ENCODE measurements around the gene RALGAPB.

Gene RALGAPB

DNA sequence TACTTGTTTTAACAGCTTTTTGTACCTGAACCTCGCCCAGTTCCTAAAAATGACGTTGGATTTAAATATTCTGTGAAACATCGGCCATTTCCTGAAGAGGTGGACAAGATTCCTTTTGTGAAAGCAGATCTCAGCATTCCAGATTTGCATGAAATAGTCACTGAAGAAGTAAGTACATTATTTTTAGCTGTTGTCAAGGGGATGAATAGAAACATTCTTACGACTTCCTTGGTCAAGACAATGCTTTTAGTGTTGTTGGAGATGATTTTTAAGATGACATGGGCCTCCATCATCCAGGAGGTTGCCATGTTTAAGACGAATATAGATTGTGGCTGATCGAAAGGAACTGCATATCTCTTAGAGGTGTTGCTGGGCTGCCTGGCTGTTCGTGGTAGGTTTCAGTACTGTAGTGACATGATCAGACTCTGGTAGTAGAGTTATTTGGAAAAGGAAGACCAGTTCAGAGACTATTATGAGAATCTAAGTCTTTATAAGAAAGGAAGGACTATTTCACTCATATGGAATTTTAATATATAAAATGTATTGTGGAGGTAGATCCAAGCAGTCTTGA, 78.5 kb downstream of the RALGAPB start:
- FAIRE-seq: no peak

DNA sequence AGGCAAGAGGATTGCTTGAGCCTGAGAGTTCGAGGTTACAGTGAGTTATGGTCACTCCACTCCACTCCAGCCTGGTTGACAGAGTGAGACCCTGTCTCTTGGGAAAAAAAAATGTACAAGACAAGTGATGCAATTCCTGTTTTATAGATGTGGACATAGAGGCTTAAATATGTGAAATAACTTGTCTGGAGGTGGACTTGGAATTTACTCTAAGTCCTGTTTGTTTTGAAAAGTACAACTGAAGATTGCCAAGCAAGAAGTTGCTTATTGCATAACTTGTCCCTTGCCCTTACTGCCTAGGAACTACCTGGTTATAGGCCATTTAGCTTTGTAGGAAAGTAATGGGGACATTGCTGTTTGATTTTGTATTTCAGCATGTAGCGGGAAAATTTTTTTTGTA, 82.3 kb downstream of the RALGAPB start:
- no peak for FAIRE-seq

DNA sequence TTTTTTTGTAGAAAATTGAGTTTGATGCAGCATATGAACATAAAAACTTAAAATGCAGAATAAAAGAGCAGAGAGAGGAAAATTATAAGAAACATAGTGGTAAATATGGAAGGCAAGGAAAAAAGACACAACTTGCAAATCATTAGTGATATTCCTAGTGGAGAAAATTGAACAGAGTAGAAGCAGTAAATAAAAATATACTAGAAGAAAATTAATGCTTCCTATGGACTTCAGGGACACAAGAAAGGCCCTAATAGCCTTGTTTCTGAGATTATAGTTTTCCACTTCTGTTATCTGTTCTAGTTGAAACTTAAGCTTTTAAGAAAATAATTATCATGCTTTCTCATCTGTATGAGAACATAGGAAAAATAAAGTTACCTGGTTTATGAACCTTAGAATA, 82.8 kb downstream of the RALGAPB start:
- no peak for FAIRE-seq

DNA sequence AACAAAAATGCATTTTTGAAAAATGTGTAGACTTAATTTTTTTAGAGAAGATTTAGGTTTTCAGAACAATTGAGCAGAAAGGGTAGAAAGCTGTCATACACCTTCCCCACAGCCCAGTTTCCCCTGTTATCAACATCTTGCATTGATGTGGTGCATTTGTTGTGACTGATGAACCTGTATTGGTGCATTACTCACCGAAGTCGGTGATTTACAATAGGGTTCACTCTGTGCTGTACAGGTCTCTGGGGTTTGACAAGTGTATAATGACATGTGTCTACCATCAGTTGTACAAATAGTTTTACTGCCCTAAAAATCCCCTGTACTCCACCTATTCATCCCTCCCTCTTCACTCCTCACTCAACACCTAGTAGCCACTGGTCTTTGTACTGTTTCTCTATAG, 84.5 kb downstream of the RALGAPB start:
- FAIRE-seq: no peak

DNA sequence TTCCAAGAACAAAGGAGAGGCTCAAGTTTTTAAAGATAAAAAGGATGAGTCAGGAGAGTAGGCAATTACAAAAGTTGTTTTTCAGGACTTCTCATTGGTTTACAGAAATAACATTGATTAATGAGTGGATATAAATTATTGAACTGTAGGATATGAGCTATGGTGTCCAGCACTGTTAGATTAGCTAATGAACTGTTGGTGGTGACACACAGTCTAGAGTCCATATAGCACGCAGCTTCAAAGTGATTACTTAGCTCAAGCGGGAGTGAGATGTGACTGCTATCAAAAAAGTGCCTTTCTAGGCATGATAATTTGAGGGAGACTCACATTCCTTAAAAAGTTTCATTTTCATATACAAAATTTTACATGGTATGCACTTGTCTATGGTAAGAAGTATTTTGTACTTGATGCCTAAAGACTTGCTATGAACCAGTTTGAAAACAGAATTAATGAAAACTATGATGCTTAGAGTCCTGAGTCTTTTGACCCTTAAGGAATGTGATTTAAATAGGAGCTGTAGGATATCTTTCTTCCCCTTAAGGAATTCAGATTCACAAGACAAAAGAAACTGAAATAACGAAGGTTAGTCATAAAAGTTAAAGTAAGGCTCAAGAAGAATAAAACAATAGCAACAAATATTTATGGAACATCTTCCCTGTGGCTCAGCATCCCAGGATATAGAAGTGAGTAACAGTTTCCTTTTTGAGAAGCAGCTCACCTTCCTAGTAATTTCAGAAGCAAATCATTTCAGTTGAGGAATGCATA, 86.1 kb downstream of the RALGAPB start:
- no peak for FAIRE-seq

DNA sequence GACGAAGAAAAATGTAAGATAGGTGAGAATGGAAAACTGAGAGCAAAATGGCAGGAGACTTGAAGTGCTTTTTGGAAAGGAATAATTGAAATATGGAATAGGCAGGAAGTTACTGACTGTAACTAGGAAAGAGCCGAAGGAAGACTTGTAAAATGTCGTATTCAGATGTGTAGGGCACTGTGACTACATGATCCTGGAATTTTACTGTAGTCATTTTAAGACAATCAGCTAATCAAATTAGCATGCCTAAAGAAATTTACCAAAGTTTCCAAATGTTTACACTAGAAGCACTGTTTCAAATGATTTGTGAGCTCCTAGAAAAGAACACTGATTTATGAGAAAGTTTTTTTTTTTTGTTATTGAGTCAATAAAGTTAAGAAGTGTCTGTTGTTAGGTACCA, 87.1 kb downstream of the RALGAPB start:
- no peak for FAIRE-seq

DNA sequence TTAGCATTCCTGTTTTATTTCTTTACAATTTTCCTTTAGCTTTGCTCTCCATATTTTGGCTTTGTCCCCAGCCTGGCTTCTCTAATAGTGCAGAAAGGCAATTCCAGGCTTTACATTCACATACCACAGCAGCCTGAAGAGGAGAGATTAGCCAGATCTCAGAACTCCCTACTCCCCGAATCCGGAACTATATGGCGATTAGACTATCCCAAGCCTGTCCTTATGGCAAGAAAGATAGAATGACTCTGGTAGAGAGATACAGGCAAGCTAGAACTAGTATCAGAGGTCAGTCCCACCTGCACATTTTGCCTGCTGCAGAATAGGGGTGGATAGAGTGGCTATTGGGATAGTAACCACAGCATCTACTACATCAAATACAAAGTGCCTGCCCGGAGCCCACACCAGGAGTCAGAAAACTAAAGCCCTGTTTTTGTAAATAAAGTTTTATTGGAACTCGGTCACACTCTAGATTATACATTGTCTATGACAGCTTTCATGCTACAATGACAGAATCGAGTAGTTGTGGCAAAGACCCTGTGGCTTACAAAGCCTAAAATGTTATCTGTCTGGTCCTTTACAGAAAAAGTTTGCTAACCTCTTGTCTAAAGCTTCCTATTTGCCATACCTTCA, 91.3 kb downstream of the RALGAPB start:
- FAIRE-seq: no peak

DNA sequence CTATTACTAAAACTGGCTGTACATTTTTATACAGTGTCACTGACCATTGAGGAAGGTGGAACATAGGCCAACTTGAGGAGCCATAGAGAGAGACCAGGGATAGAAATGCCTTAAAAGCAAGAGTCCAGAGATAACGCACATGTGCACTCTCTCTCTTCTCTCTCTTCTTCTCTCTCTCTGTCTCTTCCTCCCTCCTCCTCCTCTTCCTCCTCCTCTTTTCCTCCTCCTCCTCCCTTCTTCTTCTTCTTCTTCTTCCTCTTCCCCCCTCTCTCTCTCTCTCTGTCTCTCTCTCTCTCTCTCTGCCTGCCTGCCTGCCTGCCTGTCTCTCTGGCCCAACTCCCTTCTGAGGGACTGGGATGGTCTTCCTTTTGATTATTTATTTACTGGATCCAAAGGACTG, 92.0 kb downstream of the RALGAPB start:
- no peak for FAIRE-seq

DNA sequence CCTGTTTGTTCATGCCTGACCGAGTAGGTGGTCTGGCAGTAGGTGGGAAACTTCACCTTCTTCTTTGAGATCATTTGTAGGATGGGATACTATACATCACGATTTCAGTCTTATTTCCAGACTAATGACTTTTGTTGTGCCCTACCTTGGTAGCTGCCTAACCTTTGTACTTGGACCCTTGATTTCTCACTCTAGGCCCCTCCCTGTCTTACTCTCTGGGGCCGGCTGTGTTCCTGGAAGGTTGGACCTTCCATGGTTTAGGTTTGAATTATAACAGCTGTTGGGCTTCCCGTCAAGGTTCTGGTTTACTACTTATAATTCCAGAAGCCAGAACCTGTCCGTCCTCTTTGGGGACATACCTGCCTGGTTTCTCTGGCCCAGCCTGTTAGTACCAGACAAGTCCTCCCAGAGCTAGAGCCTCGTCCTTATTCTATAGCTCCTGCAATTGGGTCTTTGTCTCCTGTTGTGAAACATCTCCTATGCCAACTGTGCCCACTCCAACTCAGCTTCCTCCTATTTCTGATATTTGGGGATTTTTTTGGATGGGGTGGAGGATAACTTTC, 93.5 kb downstream of the RALGAPB start:
- no peak for FAIRE-seq

DNA sequence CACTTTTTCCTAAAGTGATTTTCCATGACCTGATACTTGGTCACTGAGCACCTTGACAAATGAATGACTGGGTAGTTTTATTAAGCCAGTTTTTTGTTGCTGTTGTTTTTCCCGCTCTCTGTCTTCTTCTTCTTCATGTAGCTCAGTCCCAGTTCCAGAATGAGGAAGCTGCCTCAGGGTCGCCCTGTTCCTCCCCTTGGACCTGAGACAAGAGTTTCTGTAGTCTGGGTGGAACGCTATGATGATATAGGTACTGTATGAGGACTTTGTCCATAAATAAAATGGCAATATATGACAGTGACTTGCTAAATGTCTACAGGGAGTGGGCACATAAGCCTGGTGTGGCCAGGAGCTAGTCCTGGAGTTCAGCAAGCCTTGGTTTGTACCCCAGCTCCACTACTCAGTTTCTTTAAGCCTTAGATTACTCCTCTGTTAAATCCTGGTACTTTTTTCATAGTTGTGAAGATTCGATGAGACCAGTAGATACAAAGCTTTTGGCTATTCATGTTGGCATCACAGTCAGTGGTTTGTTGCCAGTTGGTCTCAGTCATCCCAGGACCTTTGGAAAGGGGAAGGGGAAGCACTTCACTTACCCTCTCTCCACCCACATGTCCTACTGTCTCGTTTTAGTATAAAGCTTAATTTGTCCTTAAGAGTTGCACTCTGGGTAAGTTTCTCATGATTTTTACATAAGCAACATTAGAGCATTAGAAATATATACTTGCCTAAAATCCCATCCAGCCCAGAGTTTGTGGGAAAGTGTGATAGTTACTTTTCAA, 97.3 kb downstream of the RALGAPB start:
- FAIRE-seq: no peak

DNA sequence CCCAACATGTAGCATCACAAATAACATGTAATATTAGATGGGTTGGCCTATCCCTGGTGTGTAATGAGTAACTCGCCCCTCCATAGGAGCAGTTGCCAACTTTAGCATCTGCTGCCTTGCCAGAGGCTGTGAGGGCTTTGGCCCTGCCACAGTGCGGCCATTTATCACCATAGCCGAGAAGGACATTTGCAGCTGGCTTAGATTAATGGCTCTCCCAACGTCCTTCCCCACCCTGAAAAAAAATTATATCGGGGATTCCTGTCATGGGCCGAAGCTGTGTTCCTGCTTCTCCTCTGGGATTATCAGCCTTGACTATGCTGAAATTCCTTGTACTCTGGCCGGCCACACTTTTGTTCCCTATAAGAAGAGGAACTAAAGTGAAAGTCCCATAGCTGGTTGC, 100.8 kb downstream of the RALGAPB start:
- no peak for FAIRE-seq

DNA sequence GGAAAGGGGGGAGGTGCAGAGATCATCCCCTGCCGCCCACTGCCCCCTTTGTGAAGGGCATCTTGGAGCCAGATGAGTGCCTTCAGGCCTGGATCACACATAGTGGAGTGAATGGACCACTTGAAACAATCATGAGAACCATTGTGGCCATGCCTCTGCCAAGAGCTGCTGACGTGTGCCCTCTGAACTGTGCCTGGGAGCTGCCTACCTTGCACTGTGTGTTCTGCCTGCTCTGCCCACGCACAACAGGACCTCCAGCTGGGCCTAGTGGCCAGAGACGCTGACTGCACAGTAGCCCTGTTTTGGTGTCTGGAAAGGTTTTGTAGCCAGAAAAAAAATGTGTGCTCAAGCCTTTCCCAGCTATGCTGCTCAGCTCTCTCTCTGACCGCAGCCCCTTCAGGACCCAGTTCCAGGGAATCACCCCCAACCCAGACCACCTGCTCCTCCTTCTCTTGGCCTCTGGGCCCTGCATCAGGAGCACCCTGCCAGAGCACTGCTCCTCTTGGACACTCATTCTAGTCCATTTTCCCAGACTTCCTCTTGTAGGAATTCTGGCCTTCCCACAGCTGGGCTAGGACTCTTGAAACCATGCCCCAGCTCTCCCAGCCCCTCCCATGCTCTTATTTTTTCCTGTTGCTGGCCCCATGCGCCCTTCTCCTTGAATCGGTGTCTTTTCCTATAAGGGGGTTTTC, 106.7 kb downstream of the RALGAPB start:
- FAIRE-seq: no peak

DNA sequence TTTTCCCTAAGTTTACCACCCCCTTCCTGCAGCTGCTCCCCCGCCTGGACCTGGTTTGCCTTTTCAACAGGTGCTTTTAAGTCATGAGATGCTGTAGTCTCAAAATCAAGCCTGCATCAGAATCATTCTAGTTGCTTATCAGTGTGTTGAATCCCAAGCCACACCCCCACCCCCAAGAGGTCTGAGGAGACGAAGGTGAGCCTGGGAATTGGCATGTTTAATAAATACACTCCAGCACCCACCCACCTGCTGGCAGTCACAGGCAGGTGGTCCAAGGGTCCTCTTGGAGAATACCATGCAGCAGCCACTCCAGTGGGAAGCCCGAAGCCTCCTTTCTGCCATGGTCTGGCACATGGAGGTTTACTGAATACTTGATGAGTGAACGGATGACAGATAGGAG, 107.3 kb downstream of the RALGAPB start:
- FAIRE-seq: no peak

DNA sequence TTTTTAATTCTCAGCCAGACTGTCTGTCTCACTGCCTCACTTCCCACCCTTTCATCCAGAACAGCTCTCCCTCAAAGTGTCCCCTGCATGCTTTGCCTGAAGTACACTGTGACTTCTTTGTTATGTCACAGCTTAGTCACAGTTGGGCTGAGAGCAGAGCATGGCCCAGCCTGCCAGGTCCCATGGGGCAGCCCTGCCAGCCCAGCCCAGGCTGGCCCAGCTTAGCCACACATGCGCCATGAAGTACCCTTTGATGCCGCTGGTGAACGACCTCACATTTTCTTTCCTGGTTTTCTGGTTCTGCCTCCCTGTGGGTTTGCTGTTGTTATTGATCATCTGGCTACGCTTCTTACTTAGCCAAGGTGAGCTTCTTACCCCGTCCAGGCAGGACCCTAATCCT, 108.4 kb downstream of the RALGAPB start, which contains the start of gene ADIG:
TSS of gene ADIG (plus strand) at position 185 of the 400 bp plus-strand sequence. CDS start at position 239, 54 bp downstream.
- FAIRE-seq: no peak

DNA sequence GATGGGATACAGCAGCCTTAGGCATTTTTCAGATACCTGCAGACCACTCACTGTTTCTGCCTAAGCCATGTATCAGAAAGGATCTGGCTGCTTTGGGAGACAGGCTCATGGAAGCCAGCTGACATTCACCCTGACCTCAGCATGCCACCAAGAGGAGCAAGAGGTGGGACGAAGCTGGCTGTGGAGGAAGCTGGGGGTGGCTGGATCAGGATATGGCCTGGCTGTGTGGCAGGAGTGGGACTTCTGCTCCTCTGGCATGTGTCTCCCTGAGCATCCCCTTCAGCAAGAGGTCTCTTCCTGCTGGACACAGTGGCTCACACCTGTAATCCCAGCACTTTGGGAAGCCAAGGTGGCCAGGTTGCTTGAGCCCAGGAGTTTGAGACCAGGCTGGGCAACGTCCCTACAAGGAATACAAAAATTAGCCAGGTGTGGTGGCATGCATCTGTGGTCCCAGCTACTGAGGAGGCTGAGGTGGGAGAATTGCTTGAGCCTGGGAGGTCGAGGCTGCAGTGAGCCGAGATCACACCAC, 109.3 kb downstream of the RALGAPB start:
- FAIRE-seq: no peak

DNA sequence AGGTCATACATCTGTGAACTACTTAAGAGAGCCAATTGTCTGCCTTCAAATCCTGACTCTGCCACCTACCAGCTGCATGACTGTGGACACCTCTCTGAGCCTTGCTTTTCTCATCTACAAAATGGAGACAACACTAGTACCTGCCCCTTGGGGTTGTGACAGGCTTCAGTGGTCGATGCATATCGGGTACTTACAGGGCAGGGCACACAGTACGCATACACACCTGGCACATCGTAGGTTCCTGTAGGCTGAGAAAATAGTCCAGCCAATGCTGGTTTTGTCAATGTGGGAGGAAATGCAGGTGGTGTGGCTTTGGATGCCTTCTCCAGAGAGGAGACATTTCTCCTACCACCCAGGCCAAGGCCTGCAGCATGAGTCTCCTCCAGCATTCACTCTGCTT, 110.7 kb downstream of the RALGAPB start:
- no peak for FAIRE-seq

DNA sequence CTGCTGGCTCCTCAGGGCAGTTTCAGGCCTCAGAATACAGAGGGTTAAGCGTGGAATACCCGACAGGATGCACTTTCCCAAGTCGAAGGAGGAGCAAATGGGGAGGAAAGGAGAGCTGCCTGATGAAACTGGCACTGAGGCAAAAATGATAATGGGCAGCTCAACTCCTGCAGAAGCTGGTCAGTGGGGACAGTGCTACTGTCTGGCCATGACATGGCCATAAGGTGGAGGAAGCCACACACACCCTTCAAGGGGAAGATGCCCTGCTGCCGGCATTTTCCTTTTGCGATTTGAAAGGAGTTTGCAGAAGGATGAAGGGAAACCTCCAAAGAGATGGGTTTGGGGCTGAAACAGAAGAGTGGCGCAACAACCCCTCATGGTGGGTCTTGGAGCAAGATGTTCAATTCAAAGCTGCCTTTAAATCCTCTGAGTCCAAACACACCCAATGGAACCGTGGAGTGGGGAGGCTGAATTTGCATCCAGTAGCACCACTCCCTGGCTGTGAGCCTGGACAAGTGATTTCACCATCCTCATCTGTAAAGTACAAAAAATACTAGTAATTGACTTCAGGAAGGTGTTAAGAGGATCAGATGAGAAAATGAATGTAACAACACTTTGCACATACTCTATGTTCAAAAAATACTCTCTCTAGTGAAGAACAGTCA, 111.6 kb downstream of the RALGAPB start:
- FAIRE-seq: no peak

DNA sequence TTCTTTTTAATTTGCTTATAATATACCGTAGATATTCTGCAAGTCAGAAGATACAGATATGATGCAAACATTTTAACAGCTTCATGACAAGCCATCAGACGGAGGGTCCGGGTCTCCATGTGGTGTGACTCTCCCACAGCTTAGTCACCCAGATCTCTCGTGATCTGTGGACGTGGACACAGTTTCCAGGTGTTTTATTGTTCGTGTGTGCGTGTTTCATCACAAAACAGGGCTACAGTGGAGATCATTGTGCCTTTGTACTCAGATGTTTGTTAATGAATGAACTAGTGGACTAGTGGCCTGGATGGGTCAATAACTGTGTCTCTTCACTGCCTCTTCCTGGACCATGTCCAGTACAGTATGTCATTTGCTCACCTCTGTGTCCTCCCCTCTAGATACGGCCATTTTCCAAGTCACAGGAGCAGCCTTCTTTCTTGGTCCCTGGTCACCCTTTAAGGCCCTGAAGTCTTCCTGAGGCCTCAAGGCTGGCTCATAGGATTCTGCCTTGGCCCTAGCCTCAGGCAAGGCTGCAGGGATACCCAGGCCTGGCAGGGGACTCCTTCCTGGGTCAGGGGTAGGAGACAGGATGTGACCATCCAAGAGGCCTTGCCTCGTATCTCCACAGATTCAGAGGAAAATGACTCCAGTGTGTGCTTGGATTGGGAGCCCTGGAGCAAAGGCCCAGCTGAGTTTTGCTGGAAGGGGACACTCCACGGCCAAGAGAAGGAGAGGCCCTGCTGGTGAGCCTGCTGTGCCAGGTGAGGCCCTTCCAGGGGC, 112.9 kb downstream of the RALGAPB start:
- FAIRE-seq: no peak

DNA sequence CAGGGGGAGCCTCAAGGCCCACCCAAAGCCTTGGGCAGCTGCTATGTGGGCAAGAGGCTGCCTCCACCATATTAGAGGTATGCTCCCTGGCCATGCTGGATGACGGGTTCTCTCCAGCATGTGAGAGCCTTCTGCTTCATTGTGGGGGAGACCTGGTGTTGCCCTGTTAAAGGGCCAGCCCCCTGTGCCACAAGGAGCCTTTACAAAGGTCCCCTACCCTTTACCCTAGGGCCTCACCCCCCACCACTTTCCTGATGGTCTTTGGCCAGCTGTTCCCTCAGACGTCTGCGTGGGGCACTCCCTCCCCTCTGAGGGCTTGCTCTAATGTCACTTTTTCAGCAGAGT, 113.5 kb downstream of the RALGAPB start:
- FAIRE-seq: no peak

DNA sequence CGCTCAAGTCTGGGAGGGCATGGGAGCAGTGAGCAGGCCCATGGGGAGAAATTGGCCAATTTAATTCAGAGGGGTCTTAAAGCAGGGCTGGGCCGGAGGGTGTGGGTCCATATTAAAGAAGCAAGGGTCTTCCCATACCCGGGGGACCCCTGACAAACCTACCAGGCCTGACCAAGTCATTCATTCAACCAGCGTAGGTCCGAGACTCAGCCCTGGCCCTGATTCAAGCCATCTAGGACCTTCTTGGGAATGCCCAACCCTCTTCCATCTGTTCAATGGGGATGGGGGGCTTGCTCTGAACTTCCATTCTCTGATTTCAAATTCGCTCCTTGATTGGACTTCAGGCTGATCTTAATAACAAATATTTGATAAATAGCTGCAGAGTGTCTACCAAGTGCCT, 115.7 kb downstream of the RALGAPB start:
- no peak for FAIRE-seq

DNA sequence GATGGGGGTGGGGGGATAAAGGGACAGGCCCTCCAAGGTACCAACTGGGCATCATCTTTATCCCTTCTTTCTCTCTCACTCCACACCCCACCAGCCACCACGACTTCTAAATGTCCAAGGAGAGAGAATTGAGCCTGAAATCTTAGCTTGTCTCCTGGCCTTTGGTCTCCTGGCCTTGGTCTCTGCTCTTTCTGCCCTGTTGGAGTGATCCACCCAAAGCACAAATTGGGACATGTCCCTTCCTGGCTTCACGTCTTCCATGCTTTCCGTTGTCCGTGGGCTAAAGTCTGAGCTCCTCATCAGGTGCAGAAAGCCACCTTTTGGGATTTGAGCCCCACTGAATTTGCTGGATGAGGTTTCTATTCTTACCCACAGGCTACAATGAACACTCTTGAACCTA, 116.7 kb downstream of the RALGAPB start:
- FAIRE-seq: no peak

All from G401.6 (cell line).